ENCODE results near the gene OR51B2. TPM values are rescaled to one million over a fixed set of nuclear protein-coding genes. Genes with fewer than 3 reads are reported as not detected.
"Not testable (repeated sequence)": the region's sequence is repeated elsewhere in the genome, so short reads cannot be mapped to it uniquely, and the experiment has no call there.

Gene OR51B2
- total RNA-seq, 1 donor from 2014 or later = not detected

DNA sequence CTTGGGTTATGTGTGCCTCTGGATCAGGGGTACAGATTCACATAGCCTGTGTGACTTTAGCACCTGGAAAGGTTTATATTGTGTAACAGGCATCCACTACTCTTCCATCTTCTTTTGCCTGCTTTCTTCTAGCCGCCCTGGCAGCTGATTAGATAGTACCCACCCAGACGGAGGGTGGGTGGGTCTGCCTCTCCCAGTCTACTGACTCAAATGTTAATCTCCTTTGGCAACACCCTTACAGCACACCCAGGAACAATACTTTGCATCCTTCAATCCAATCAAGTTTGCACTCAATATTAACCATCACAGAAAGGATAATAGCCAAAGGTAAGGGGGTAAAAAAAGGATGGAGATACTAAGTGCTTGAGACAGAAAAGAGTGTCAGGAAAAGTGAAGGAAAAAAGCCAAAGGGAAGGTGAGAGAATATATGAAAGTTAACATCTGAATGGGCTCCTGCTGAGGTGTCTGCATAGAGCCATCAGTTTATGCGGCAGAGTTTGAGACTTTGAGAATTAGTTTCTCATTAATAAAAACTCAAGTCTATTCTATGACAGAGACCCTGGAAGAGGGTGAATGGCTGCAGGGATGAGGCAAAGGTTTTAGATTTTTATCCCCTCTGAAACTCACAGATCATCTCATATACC, 24.6 kb upstream of the OR51B2 start:
- DNase-seq = no peak
- no peak overlapping the region for H3K4me3 ChIP-seq
- no peaks in the 10 kb centered on the region for H3K36me3 ChIP-seq
- no peaks in the 10 kb centered on the region for H3K9me3 ChIP-seq (replicated peaks)
- no peaks in the 10 kb centered on the region for H3K27me3 ChIP-seq (ENCODE audit: low read depth)
- intact Hi-C loops (cut with micrococcal nuclease) = no loop called here
- H3K4me1 ChIP-seq = no peaks in the 10 kb centered on the region
- no peak overlapping the region for H3K27ac ChIP-seq (replicated peaks)
- TF ChIP-seq, protein P1, sequence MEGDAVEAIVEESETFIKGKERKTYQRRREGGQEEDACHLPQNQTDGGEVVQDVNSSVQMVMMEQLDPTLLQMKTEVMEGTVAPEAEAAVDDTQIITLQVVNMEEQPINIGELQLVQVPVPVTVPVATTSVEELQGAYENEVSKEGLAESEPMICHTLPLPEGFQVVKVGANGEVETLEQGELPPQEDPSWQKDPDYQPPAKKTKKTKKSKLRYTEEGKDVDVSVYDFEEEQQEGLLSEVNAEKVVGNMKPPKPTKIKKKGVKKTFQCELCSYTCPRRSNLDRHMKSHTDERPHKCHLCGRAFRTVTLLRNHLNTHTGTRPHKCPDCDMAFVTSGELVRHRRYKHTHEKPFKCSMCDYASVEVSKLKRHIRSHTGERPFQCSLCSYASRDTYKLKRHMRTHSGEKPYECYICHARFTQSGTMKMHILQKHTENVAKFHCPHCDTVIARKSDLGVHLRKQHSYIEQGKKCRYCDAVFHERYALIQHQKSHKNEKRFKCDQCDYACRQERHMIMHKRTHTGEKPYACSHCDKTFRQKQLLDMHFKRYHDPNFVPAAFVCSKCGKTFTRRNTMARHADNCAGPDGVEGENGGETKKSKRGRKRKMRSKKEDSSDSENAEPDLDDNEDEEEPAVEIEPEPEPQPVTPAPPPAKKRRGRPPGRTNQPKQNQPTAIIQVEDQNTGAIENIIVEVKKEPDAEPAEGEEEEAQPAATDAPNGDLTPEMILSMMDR (IDR thresholded peaks at IDR 0.05; ENCODE audit: borderline replicate concordance) = no peak

DNA sequence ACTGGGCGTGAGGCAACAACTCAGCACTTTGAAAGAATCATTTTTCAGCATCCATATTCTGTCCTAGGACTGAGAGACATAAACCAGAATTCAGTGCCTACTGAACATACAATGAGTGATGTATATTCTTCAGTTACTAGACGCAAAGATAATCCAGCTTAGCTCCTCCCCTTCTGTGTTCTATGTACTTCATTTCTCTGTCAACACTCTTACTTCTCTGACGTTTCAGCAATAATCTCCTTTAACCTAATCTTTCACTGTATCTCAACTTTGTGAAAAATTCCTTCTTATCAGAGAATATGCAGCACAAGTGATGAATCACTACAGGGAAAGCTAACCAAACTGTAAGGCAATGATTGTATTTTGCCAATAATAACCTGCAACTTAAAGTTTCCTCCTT, 21.7 kb upstream of the OR51B2 start:
- TF ChIP-seq, protein P1 (IDR thresholded peaks at IDR 0.05; ENCODE audit: borderline replicate concordance) = no peak
- H3K27me3 ChIP-seq (ENCODE audit: low read depth) = no peaks in the 10 kb centered on the region
- no peak overlapping the region for H3K27ac ChIP-seq (replicated peaks)
- no peak for DNase-seq
- intact Hi-C loops (cut with micrococcal nuclease) = no loop called here
- H3K9me3 ChIP-seq (replicated peaks) = no peaks in the 10 kb centered on the region
- no peaks in the 10 kb centered on the region for H3K4me1 ChIP-seq
- no peak overlapping the region for H3K4me3 ChIP-seq
- no peaks in the 10 kb centered on the region for H3K36me3 ChIP-seq

DNA sequence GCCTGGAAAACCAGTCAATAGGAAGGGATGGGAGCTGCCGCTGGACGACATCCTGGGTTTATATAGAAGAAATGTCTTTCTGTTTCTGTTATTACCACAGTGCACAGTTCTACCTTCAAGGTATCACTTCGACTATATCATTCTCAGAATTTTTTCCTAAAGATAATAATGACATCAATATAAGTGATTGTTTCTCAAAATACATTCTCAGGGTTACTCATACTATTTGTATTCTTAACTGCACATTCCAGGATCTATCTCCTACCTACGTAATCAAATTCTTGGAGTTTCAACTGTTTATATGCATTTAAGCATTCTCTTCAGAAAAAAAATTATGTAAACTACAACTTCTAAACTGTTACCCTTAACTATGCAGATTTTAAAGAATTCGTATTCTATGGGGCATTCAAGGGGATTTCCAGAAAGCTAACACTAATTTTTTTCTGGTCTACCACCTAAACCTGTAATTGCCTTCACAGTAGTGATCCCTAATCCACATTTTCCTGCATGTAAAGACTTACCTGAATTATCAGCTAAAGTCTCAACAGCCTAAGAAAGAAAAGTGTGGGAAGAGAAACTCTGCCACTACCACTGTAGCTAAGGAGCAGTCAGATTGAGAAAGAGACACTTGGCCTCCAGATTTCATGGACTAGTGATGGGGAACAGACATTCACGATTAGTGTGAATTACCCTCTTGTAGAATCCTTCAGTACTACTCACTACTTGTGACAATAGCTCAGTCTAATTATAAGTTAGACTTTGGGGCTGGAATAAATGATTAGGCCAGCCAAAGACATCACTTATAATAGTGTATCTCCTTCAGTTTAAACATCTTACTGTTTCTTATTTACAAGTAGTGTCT, 19.6 kb upstream of the OR51B2 start, which contains the start of gene OR51B5:
TSS of gene OR51B5 (minus strand) at position 51 of the 862 bp plus-strand sequence. CDS start at position 51, 0 bp downstream.
- H3K36me3 ChIP-seq = no peaks in the 10 kb centered on the region
- H3K4me3 ChIP-seq = no peak within 1 kb of the TSS
- H3K27me3 ChIP-seq (ENCODE audit: low read depth) = no peaks in the 10 kb centered on the region
- no peak within 1 kb of the TSS for H3K27ac ChIP-seq (replicated peaks)
- no peaks in the 10 kb centered on the region for H3K9me3 ChIP-seq (replicated peaks)
- TF ChIP-seq, protein P1 (IDR thresholded peaks at IDR 0.05; ENCODE audit: borderline replicate concordance) = no peak
- intact Hi-C loops (cut with micrococcal nuclease) = no loop called here
- no peaks in the 10 kb centered on the region for H3K4me1 ChIP-seq
- no peak for DNase-seq

DNA sequence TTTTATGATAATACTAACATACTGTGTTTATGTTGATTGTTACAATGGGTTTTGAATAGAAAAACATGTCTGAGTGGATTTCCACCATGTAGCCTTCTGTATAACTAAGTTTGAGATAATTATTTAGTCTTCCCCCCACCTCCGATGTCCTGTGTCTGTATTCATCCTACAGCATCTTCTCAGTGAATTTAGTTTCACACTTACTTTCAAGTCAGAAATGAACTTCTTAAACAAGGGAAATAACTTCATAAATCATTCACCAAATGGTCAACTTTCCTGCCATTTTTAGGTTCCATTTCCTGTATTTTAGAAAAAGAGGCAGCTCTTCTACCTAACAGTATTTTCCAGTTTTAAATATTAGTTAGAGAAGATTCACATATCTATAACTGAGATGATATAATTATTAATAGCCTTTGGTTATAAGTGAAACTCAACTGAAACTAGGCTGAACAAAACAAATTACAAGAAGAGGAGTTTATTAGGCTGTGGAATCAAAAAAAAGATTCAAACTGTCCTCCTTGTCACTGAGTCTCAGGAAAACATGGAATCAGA, 15.8 kb upstream of the OR51B2 start:
- TF ChIP-seq, protein P1 (IDR thresholded peaks at IDR 0.05; ENCODE audit: borderline replicate concordance) = no peak
- no peak for DNase-seq
- Histone ChIP-seq H3K36me3 (no peaks in the 10 kb centered on the region), H3K9me3 (replicated peaks) (no peaks in the 10 kb centered on the region), H3K27ac (replicated peaks) (no peak overlapping the region), H3K27me3 (ENCODE audit: low read depth) (no peaks in the 10 kb centered on the region), H3K4me3 (no peak overlapping the region), H3K4me1 (no peaks in the 10 kb centered on the region)
- intact Hi-C loops (cut with micrococcal nuclease) = no loop called here

DNA sequence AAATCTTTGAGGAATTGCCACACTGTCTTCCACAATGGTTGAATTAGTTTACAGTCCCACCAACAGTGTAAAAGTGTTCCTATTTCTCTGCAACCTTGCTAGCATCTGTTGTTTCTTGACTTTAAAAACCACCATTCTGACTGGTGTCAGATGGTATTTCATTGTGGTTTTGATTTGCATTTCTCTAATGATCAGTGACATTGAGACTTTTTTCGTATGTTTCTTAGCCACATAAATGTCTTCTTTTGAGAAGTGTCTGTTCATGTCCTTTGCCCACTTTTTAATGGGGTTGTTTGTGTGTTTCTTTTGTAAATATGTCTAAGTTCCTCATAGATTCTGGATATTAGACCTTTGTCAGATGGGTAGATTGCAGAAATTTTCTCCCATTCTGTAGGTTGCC, 13.2 kb upstream of the OR51B2 start:
- DNase-seq; H3K4me1 ChIP-seq; H3K27me3 ChIP-seq (ENCODE audit: low read depth); H3K9me3 ChIP-seq (replicated peaks); H3K27ac ChIP-seq (replicated peaks); H3K4me3 ChIP-seq; H3K36me3 ChIP-seq; intact Hi-C loops (cut with micrococcal nuclease): not testable (repeated sequence)
